Mesendoderm (in vitro differentiated cells): ENCODE data around the gene PAIP2B.
"Not testable (repeated sequence)": the region's sequence is repeated elsewhere in the genome, so short reads cannot be mapped to it uniquely, and the experiment has no call there.

Experiments used
- DNase-seq: peaks from one replicate; pipeline ENCODE4 v3.0.0; 2013
- H2AK5ac ChIP-seq: 2 replicates; pipeline ENCODE4 v1.6.1; 2013; ENCODE audit warnings: low read length, inconsistent platforms
- H2BK120ac ChIP-seq: 2 replicates; pipeline ENCODE4 v1.6.1; 2013; ENCODE audit warnings: low read depth, mild to moderate bottlenecking, low read length, moderate library complexity, mixed read lengths
- H2BK15ac ChIP-seq: replicated peaks from 2 replicates; pipeline ENCODE4 v1.6.1; 2013; ENCODE audit warnings: low read depth, mild to moderate bottlenecking, moderate library complexity
- H2BK5ac ChIP-seq: 2 replicates; pipeline ENCODE4 v1.6.1; 2013; ENCODE audit warnings: low read length, inconsistent platforms
- H3K18ac ChIP-seq: 2 replicates; pipeline ENCODE4 v1.6.1; 2013; ENCODE audit warnings: mild to moderate bottlenecking, low read length, mixed read lengths
- H3K23ac ChIP-seq: one replicate; pipeline ENCODE4 v1.6.1; 2013; ENCODE audit warnings: low read length
- H3K27ac ChIP-seq: 2 replicates; pipeline ENCODE4 v1.5.1; 2013; ENCODE audit warnings: low read depth, mild to moderate bottlenecking, inconsistent platforms, low read length, moderate library complexity
- H3K27me3 ChIP-seq: 2 replicates; pipeline ENCODE4 v1.6.1; 2013; ENCODE audit warnings: low read length, control low read depth, mild to moderate bottlenecking, inconsistent platforms; ENCODE audit not compliant: insufficient read depth, poor library complexity
- H3K36me3 ChIP-seq: 2 replicates; pipeline ENCODE4 v1.6.1; 2013; ENCODE audit warnings: low read length, inconsistent platforms; ENCODE audit not compliant: control insufficient read depth, insufficient read depth
- H3K4ac ChIP-seq: one replicate; pipeline ENCODE4 v1.6.1; 2013; ENCODE audit warnings: low read depth, mild to moderate bottlenecking, low read length, moderate library complexity
- H3K4me1 ChIP-seq: 2 replicates; pipeline ENCODE4 v1.6.1; 2013; ENCODE audit warnings: low read depth, low read length, inconsistent platforms; ENCODE audit not compliant: control insufficient read depth
- H3K4me2 ChIP-seq: 2 replicates; pipeline ENCODE4 v1.6.1; 2013; ENCODE audit warnings: low read length
- H3K4me3 ChIP-seq: 2 replicates; pipeline ENCODE4 v1.5.1; 2013; ENCODE audit warnings: mild to moderate bottlenecking, low read length
- H3K56ac ChIP-seq: one replicate; pipeline ENCODE4 v1.6.1; 2013; ENCODE audit warnings: low read length
- H3K79me1 ChIP-seq: 2 replicates; pipeline ENCODE4 v1.6.1; 2013; ENCODE audit warnings: low read length, inconsistent platforms
- H3K79me2 ChIP-seq: 2 replicates; pipeline ENCODE4 v1.6.1; 2013; ENCODE audit warnings: mild to moderate bottlenecking, low read length; ENCODE audit not compliant: control insufficient read depth, insufficient read depth
- H3K9ac ChIP-seq: 2 replicates; pipeline ENCODE4 v1.6.1; 2013; ENCODE audit warnings: low read length, inconsistent platforms
- H4K5ac ChIP-seq: one replicate; pipeline ENCODE4 v1.6.1; 2013; ENCODE audit warnings: low read length
- H4K8ac ChIP-seq: one replicate; pipeline ENCODE4 v1.6.1; 2013; ENCODE audit warnings: low read depth, mild to moderate bottlenecking, control low read depth, low read length, moderate library complexity
- WGBS: extraction: QIAGEN DNeasy Blood & Tissue Kit; methylation state at CpG from one replicate; pipeline ENCODE4 v1.1.7; 2013; ENCODE audit warnings: low lambda C conversion rate, missing lambda C conversion rate; ENCODE audit not compliant: insufficient coverage; ENCODE audit errors: extremely low coverage; 5-methylcytosine and 5-hydroxymethylcytosine counted together

The PAIP2B gene

GRCh38 chr2:71183306-71184115, 43.4 kb downstream of the PAIP2B start:
- not testable (repeated sequence) for H3K79me2 ChIP-seq, H3K4me2 ChIP-seq, H3K4ac ChIP-seq, H3K23ac ChIP-seq, H4K8ac ChIP-seq, H2AK5ac ChIP-seq, H3K9ac ChIP-seq, H3K79me1 ChIP-seq, H3K36me3 ChIP-seq, H2BK5ac ChIP-seq, H3K18ac ChIP-seq, H4K5ac ChIP-seq, H3K27me3 ChIP-seq, H3K27ac ChIP-seq, H3K4me3 ChIP-seq, H3K56ac ChIP-seq, DNase-seq, H3K4me1 ChIP-seq, H2BK120ac ChIP-seq, H2BK15ac ChIP-seq
- WGBS = no CpG with 5 or more reads among the region's 5 CpGs

GRCh38 chr2:71181316-71181715, 45.6 kb downstream of the PAIP2B start:
- no peak overlapping the region for H3K23ac ChIP-seq
- no peak overlapping the region for H4K8ac ChIP-seq
- H2BK15ac ChIP-seq = no peak overlapping the region
- no peak overlapping the region for H3K4ac ChIP-seq
- H3K4me1 ChIP-seq = peaks cover 5% of the 10 kb centered on the region
- H2AK5ac ChIP-seq = no peak overlapping the region
- H3K18ac ChIP-seq = no peak overlapping the region
- no peak overlapping the region for H3K9ac ChIP-seq
- no peak overlapping the region for H3K4me2 ChIP-seq
- no peak overlapping the region for H3K4me3 ChIP-seq
- no peaks in the 10 kb centered on the region for H3K79me2 ChIP-seq
- H3K56ac ChIP-seq = no peak overlapping the region
- no peak overlapping the region for H4K5ac ChIP-seq
- H2BK120ac ChIP-seq = no peak overlapping the region
- no peaks in the 10 kb centered on the region for H3K27me3 ChIP-seq
- no peak overlapping the region for H3K27ac ChIP-seq
- no peak for DNase-seq
- no peak overlapping the region for H2BK5ac ChIP-seq
- no CpG with 5 or more reads among the region's 2 CpGs for WGBS
- H3K79me1 ChIP-seq = no peaks in the 10 kb centered on the region
- H3K36me3 ChIP-seq = no peaks in the 10 kb centered on the region

GRCh38 chr2:71178836-71179235, 48.1 kb downstream of the PAIP2B start:
- H3K79me1 ChIP-seq, H3K4ac ChIP-seq, H3K4me3 ChIP-seq, H3K4me2 ChIP-seq, H4K8ac ChIP-seq, H3K18ac ChIP-seq, H3K9ac ChIP-seq, H3K56ac ChIP-seq, H3K79me2 ChIP-seq, H2BK15ac ChIP-seq, DNase-seq, H2BK120ac ChIP-seq, H2AK5ac ChIP-seq, H3K27me3 ChIP-seq, H3K4me1 ChIP-seq, H3K23ac ChIP-seq, H3K27ac ChIP-seq, H4K5ac ChIP-seq, H3K36me3 ChIP-seq, H2BK5ac ChIP-seq: not testable (repeated sequence)
- WGBS = no CpG with 5 or more reads among the region's 8 CpGs

- Histone ChIP-seq H3K36me3 (no peaks in the 10 kb centered on the region), H3K27ac (no peak overlapping the region), H2AK5ac (no peak overlapping the region), H3K79me2 (no peaks in the 10 kb centered on the region), H3K23ac (no peak overlapping the region), H2BK5ac (no peak overlapping the region), H4K8ac (no peak overlapping the region), H3K4me3 (no peak overlapping the region), H3K4me2 (no peak overlapping the region), H3K9ac (no peak overlapping the region), H3K56ac (no peak overlapping the region), H3K79me1 (no peaks in the 10 kb centered on the region), H3K4ac (no peak overlapping the region), H3K27me3 (no peaks in the 10 kb centered on the region), H3K4me1 (peaks cover 5% of the 10 kb centered on the region), H2BK15ac (no peak overlapping the region), H2BK120ac (no peak overlapping the region), H4K5ac (no peak overlapping the region), H3K18ac (no peak overlapping the region)
- WGBS = no CpG with 5 or more reads among the region's 3 CpGs
- DNase-seq = no peak
These were observed 52.7 kb downstream of the PAIP2B start for GRCh38 chr2:71174207-71174606.

- no peak overlapping the region for H3K4me2 ChIP-seq
- H3K4me3 ChIP-seq = no peak overlapping the region
- no peak overlapping the region for H3K18ac ChIP-seq
- H3K56ac ChIP-seq = no peak overlapping the region
- no peak overlapping the region for H2BK15ac ChIP-seq
- no peak overlapping the region for H2AK5ac ChIP-seq
- H3K4me1 ChIP-seq = peaks cover 5% of the 10 kb centered on the region
- H3K79me2 ChIP-seq = no peaks in the 10 kb centered on the region
- H3K79me1 ChIP-seq = no peaks in the 10 kb centered on the region
- no peak overlapping the region for H3K23ac ChIP-seq
- no peak for DNase-seq
- H3K36me3 ChIP-seq = no peaks in the 10 kb centered on the region
- no peak overlapping the region for H3K27ac ChIP-seq
- no peak overlapping the region for H4K8ac ChIP-seq
- no peaks in the 10 kb centered on the region for H3K27me3 ChIP-seq
- no CpG with 5 or more reads among the region's 1 CpG for WGBS
- H2BK120ac ChIP-seq = no peak overlapping the region
- H3K9ac ChIP-seq = no peak overlapping the region
- no peak overlapping the region for H3K4ac ChIP-seq
- no peak overlapping the region for H4K5ac ChIP-seq
- no peak overlapping the region for H2BK5ac ChIP-seq
These were observed 53.8 kb downstream of the PAIP2B start for GRCh38 chr2:71173096-71173495.

GRCh38 chr2:71166812-71167211, 60.1 kb downstream of the PAIP2B start:
- Histone ChIP-seq H3K9ac (no peak overlapping the region), H3K79me1 (no peaks in the 10 kb centered on the region), H2BK120ac (no peak overlapping the region), H4K8ac (no peak overlapping the region), H3K4ac (no peak overlapping the region), H3K27me3 (no peaks in the 10 kb centered on the region), H3K56ac (no peak overlapping the region), H3K4me2 (no peak overlapping the region), H2AK5ac (no peak overlapping the region), H3K4me1 (no peaks in the 10 kb centered on the region), H2BK5ac (no peak overlapping the region), H2BK15ac (no peak overlapping the region), H3K4me3 (no peak overlapping the region), H3K27ac (no peak overlapping the region), H3K79me2 (no peaks in the 10 kb centered on the region), H3K36me3 (no peaks in the 10 kb centered on the region), H4K5ac (no peak overlapping the region), H3K23ac (no peak overlapping the region), H3K18ac (no peak overlapping the region)
- DNase-seq = no peak
- no CpG with 5 or more reads among the region's 3 CpGs for WGBS
